ENCODE results near the gene WNT7B.
A peak's percentile ranks its signal among the peaks of the same experiment; 100 is the strongest.

Gene WNT7B

DNA sequence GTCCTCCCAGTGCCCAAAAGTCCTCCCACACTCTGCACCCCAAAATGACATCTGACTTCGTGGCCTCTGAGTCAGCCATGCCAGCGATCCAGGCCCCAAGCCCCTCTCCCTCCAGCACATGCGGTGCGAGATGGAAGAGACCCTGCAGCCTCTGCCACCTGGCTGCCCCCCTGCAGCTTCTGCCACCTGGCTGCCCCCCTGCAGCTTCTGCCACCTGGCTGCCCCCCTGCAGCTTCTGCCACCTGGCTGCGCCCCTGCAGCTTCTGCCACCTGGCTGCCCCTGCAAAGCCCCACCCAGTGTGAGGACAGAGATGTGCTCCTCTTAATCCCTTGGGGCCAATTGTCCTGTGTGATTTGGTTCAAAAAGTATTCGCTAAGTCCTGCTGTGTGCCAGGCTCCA is 68.0 kb downstream of the WNT7B start:
- Histone ChIP-seq H3K4me3 (no peak overlapping the region), H3K27ac (no peak overlapping the region)
- DNase-seq (ENCODE audit: low spot score): no peak
- TF ChIP-seq, protein P1, sequence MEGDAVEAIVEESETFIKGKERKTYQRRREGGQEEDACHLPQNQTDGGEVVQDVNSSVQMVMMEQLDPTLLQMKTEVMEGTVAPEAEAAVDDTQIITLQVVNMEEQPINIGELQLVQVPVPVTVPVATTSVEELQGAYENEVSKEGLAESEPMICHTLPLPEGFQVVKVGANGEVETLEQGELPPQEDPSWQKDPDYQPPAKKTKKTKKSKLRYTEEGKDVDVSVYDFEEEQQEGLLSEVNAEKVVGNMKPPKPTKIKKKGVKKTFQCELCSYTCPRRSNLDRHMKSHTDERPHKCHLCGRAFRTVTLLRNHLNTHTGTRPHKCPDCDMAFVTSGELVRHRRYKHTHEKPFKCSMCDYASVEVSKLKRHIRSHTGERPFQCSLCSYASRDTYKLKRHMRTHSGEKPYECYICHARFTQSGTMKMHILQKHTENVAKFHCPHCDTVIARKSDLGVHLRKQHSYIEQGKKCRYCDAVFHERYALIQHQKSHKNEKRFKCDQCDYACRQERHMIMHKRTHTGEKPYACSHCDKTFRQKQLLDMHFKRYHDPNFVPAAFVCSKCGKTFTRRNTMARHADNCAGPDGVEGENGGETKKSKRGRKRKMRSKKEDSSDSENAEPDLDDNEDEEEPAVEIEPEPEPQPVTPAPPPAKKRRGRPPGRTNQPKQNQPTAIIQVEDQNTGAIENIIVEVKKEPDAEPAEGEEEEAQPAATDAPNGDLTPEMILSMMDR (IDR thresholded peaks at IDR 0.05): no peak

DNA sequence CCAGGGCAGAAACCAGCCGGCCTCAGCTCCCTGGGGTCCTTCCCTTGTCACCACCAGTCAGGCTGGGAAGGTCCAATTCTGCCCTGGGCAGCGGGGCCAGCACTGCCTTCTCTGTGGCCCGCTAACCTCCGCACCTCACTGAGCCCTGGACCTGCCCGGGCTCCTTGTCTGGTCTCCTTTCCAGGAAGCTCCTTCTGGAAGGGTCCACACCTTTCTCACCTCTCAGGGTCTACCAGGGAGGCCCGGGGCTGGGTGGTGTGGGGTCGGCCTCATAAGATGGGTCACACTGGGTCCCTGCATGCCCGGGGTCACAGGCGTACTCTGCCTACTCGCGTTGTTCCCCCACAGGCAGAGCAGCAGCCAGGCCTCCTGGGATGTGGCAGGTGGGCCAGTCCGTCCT is 69.0 kb downstream of the WNT7B start:
- TF ChIP-seq, protein P1 (IDR thresholded peaks at IDR 0.05): no peak
- Histone ChIP-seq H3K4me3 (no peak overlapping the region), H3K27ac (no peak overlapping the region)
- no peak for DNase-seq (ENCODE audit: low spot score)

DNA sequence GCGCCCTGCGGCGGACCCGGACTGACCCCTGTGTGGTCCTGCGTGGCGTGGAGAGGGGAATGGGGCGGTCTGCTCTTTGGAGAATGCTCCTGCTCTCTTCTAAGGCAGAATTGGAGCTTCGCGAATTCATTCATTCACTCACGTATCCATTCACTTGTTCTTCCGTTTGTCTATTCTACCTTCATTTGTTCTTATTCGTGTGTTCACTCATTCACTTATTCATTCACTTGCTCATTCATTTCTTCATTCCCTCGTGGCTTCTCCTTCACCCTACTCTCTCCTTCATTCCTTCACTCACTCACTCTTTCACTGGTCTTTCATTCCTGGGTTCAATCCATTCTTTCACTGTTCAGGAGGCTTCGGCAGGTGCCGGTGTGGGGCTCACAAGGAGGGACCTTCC is 69.6 kb downstream of the WNT7B start:
- H3K4me3 ChIP-seq: no peak overlapping the region
- no peak overlapping the region for H3K27ac ChIP-seq
- TF ChIP-seq, protein P1 (IDR thresholded peaks at IDR 0.05): no peak
- DNase-seq (ENCODE audit: low spot score): no peak

DNA sequence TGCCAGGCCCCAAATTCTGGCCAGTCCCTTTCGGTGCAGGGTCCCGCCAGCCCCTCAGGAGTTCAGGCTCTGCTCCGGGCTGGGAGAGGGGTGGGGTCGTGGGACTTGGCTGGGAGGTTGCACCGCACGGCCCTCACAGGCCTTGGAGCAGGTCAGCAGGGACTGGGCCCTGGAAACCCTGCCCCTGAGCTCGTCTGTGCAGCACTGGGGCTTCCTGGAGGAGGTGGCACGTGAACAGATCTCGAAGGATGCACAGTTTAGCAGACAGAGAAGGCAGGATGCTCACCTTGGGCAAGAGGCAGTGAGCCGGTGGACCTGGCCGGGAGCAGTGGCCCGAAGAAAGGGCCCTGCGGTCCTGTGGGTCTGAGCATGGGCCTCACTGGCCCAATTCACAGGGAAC is 70.0 kb downstream of the WNT7B start:
- TF ChIP-seq, protein P1 (IDR thresholded peaks at IDR 0.05): no peak

DNA sequence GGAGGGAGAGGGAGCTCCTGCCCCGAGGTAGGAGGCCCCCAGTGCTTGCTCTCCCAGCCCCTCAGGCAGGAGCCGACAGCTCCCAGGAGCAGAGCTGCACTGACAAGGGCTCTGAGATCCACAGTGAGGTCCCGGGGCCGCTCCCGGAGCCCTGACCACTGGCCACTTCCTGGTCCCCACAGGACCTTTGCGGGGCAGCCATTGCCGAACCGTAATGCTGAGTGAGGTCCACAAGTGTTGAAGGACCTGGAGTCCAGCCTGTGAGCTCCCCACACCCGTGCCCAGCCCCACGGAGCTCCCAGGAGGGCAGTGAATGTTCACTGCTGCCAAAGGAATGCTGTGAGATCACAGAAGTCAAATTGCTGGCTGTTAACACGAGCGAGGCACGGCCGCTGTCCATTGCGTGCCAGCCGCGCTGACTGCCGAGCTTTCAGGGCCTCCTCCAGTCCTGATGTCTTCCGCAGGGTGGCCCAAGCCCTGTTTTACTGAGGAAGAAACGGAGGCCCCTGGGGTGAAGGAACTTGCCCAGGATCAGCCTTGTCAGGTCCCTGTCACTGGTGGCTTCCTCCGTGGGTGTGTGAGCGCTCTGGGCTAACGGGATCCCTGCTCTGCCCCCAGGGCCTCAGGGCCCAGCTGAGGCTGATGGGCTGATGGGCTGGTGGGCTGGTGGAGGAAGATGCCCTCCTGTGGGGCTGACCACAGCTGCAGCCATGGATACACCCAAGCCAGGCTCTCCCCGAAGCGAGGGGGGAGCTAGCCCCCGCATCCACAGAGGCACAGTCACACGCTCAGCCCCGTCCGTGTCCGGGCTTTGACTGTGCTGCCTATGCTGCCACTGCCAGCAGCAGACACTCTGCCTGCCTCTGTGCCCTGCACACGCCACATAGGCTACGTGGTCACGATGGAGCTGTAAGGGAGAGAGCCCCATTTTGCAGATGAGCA is 70.8 kb downstream of the WNT7B start:
- DNase-seq (ENCODE audit: low spot score): no peak
- H3K27ac ChIP-seq: no peak overlapping the region
- H3K4me3 ChIP-seq: peak overlapping the region; percentile 54
- TF ChIP-seq, protein P1 (IDR thresholded peaks at IDR 0.05): no peak

More for the DNA sequence above, 70.0 kb downstream of the WNT7B start:
- no peak overlapping the region for H3K27ac ChIP-seq
- no peak overlapping the region for H3K4me3 ChIP-seq
- no peak for DNase-seq (ENCODE audit: low spot score)

DNA sequence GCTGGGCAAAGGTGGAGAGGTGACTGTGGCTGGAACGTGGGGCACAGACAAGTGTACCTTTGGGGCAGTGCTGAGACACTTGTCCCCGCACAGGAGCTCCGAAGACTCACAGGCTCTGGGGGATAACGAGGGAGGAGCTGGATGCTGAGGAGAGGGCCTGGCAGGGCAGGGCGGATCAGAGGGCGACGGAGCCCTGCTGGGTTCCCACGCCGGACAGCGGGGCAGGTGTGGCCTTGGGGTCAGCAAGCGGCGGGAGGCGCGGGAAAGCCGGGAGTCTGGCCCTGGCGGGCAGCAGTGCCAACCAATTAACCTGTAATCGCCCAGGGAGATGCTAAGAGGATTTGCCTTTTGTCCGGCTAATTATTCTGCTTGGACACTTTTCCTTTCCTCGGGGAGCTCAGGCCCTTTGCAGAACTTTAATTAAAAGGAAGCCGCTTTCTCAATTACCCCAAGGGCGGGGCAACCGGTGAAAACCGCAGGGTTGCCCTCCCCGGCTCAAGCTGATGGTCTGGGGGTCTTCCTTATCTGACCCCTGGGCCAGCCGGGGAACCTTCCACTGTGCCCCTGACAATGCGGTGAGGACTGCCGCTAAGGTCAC is 71.5 kb downstream of the WNT7B start:
- no peak for DNase-seq (ENCODE audit: low spot score)
- TF ChIP-seq, protein P1 (IDR thresholded peaks at IDR 0.05): no peak
- Histone ChIP-seq H3K4me3 (peak overlapping the region; percentile 54), H3K27ac (no peak overlapping the region)

Data from coronary artery (tissue), 2 donors.